ENCODE data around the gene COMP.

Gene COMP

DNA sequence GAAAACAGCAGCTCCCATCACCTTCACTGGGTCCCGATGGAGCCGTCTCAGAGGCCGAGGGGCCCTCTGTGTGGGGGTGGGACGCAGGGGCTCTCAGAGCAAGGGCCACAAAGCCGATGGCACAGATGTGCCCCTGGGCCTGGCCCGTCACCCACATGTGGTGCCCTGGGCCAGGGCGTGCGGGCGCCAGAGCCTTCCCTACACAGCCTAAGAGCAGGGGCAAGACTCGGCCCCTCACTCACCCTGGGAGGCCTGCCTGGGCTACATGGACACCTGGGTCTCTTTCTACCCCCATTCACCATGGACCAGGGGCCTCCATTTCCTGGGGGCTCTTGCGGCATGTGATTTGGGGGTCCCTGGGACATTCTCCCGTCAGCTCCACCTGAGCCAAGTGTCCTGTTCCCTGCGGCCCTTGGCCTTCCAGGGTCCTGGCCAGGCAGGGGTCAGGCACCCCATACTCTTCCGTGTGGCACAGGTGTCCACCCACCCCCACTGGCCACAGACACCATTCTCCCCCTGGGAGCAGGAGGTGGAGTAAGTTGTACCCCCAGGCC lies 10.0 kb downstream of the COMP start:
- no peak overlapping the region for H3K4me3 ChIP-seq (ENCODE audit: low read length)
- TF ChIP-seq, protein P1, sequence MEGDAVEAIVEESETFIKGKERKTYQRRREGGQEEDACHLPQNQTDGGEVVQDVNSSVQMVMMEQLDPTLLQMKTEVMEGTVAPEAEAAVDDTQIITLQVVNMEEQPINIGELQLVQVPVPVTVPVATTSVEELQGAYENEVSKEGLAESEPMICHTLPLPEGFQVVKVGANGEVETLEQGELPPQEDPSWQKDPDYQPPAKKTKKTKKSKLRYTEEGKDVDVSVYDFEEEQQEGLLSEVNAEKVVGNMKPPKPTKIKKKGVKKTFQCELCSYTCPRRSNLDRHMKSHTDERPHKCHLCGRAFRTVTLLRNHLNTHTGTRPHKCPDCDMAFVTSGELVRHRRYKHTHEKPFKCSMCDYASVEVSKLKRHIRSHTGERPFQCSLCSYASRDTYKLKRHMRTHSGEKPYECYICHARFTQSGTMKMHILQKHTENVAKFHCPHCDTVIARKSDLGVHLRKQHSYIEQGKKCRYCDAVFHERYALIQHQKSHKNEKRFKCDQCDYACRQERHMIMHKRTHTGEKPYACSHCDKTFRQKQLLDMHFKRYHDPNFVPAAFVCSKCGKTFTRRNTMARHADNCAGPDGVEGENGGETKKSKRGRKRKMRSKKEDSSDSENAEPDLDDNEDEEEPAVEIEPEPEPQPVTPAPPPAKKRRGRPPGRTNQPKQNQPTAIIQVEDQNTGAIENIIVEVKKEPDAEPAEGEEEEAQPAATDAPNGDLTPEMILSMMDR (conservative IDR thresholded peaks at IDR 0.05; ENCODE audit: low read length): no peak
- no peak for DNase-seq (ENCODE audit: low read depth)

DNA sequence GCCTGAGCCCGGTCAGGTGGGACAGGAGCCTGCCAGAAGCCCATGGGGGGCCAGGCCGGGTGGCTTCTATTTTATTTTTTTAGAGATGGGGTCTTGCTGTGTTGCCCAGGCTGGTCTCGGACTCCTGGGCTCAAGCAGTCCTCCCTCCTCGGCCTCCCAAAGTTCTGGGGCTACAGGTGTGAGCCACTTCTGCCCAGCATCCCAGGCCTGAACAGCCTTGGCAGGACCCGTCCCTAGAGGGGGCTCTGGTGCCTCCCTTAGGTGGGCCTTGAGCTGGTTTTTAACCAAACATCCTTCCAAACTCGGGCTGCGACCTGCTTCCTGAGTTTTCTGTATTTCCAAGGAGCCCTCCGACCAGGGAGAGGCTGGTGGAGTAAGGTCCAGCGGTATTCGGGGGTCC lies 10.5 kb downstream of the COMP start:
- DNase-seq (ENCODE audit: low read depth): no peak
- TF ChIP-seq, protein P1 (conservative IDR thresholded peaks at IDR 0.05; ENCODE audit: low read length): no peak

DNA sequence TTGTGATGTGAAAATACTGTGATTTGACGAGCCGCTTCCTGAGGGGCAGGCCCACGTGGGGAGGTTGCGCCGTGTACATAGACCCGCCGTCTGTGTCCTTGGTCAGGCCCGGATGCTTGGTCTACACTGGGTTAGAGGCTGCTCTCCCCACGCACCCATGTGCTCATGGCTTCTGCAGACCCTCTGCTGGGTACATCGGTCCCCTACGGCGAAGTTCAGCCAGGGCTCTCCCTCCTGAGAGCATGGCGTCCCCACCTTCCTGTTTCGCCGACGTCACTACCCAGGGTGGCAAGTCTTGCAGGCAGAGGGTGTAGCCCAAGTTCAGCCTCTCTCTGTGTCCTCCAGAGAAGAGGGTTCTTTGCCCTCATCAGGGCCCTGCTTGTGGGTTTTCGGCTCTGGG lies 11.0 kb downstream of the COMP start:
- TF ChIP-seq, protein P1 (conservative IDR thresholded peaks at IDR 0.05; ENCODE audit: low read length): no peak
- H3K4me3 ChIP-seq (ENCODE audit: low read length): no peak overlapping the region
- no peak for DNase-seq (ENCODE audit: low read depth)

More for the DNA sequence above, 10.5 kb downstream of the COMP start:
- no peak overlapping the region for H3K4me3 ChIP-seq (ENCODE audit: low read length)

DNA sequence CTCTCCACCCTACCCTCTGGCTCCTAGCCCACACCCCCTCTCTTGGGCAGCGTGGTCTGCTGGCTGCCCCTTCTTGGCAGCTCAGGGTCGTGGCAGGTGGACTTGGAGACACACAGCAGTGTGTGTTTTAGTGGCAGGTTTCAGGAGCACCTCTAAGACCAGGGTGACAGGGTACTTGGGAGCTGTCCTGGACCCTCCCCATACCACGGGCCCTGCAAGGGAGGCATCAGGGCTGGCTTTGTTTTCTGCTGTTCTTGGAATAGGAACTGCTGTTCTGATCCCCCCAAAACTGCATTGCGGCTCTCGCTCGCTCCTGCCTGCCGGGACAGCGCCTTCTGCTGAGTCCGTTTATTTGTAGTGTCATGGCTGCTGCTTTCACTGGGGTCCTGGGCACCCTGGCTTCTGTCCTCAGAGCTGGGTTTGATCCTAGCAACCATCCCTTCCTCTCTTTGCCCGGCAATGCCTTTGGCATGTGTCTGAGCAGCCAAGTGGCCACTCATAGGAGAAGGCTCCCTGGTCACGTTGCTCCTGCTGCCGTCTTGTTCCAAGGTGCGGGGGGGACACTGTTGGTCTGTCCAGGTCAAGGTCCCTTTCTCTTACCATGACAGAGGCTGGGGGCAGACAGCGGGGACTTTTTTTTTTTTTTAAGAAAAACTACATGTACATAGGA lies 12.1 kb downstream of the COMP start:
- no peak for DNase-seq (ENCODE audit: low read depth)
- TF ChIP-seq, protein P1 (conservative IDR thresholded peaks at IDR 0.05; ENCODE audit: low read length): no peak
- H3K4me3 ChIP-seq (ENCODE audit: low read length): no peak overlapping the region

DNA sequence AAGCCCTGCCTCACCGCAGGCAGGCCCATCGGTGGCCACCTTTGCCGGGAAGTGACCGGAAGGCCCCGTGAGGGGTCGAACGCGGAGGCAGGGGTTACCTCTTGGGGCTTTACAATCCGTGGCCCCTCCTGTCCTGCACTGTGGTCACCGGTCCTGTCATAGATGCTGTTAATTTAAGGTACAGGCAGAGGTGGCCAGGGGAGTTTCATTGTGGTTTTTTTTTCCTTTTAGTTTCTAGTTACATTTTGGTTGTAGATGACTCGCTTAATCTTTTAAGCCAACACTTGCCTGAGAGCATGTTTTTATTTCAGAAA lies 13.1 kb downstream of the COMP start:
- no peak overlapping the region for H3K4me3 ChIP-seq (ENCODE audit: low read length)
- TF ChIP-seq, protein P1 (conservative IDR thresholded peaks at IDR 0.05; ENCODE audit: low read length): no peak
- no peak for DNase-seq (ENCODE audit: low read depth)

DNA sequence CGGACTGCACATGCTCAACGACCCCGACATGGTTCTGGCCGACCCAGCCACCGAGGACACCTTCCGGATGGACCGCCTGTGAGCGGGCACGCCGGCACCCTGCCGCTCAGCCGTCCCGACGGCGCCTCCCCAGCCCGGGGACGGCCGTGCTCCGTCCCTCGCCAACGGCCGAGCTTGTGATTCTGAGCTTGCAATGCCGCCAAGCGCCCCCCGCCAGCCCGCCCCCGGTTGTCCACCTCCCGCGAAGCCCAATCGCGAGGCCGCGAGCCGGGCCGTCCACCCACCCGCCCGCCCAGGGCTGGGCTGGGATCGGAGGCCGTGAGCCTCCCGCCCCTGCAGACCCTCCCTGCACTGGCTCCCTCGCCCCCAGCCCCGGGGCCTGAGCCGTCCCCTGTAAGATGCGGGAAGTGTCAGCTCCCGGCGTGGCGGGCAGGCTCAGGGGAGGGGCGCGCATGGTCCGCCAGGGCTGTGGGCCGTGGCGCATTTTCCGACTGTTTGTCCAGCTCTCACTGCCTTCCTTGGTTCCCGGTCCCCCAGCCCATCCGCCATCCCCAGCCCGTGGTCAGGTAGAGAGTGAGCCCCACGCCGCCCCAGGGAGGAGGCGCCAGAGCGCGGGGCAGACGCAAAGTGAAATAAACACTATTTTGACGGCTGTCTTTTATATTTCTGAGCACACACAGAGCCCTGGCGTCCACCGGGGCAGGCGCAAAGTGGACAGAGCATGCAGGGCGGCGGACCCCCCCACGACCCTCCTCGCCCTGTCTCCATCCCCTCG lies 13.6 kb downstream of the COMP start:
- no peak for DNase-seq (ENCODE audit: low read depth)
- no peak overlapping the region for H3K4me3 ChIP-seq (ENCODE audit: low read length)
- TF ChIP-seq, protein P1 (conservative IDR thresholded peaks at IDR 0.05; ENCODE audit: low read length): no peak

DNA sequence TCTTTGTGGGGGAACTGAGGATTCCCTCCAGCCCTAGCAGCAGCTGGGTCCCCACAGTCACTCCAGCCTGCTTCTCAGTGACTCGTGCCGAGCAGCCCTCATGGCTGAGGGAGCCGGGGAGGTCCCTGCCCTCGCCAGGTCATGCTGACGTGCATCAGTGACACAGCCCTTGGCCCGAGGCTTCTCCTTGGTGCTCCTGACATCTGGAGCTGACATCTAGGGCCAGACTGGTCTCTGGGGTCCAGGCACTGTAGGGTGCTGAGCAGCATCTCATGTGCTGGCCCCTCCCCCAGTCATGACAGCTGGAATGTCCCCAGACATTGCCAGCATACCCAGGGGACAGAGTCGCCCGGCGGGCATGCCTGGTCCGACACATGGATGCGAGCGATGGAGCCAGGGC lies 14.4 kb downstream of the COMP start:
- TF ChIP-seq, protein P1 (conservative IDR thresholded peaks at IDR 0.05; ENCODE audit: low read length): no peak
- DNase-seq (ENCODE audit: low read depth): peak; percentile 46
- no peak overlapping the region for H3K4me3 ChIP-seq (ENCODE audit: low read length)

Data from AG10803 (cell line).